K562 (cell line): ENCODE data around the gene ADAMTS6.

Source experiments
- CC2D1A ChIP-seq: fragments of 450-650 bp; IDR thresholded peaks from 2 replicates; pipeline ENCODE4 v1.6.1; 2017; ENCODE audit warnings: mild to moderate bottlenecking
- EGR1 ChIP-seq: fragments of 450-650 bp; conservative IDR thresholded peaks from 2 replicates; pipeline ENCODE4 v1.6.1; 2017; ENCODE audit warnings: mild to moderate bottlenecking
- FOXJ3 ChIP-seq: sonication (generic); formaldehyde crosslinking; IDR thresholded peaks from 2 replicates; pipeline ENCODE4 v1.4.0; 2020; ENCODE audit warnings: mild to moderate bottlenecking, missing genetic modification reagents
- FOXP1 ChIP-seq: sonication (generic); formaldehyde crosslinking; IDR thresholded peaks from 2 replicates; pipeline ENCODE4 v1.8.0; 2022; ENCODE audit warnings: mild to moderate bottlenecking, missing genetic modification reagents
- MLX ChIP-seq, 2 experiments: fragments of 450-650 bp in 1 of 2; sonication (generic) in 1 of 2; formaldehyde crosslinking; conservative IDR thresholded peaks; 2 replicates each; pipeline versions ENCODE4 v1.4.0 to v1.8.1; 2020 to 2022; ENCODE audit warnings: mild to moderate bottlenecking in 1 of 2, missing genetic modification reagents in 1 of 2
- POLR2AphosphoS5 ChIP-seq: IDR thresholded peaks from 2 replicates; pipeline ENCODE4 v1.6.1; 2011; ENCODE audit warnings: mild to moderate bottlenecking, low read depth, low read length, moderate library complexity; ENCODE audit not compliant: control insufficient read depth, insufficient read depth
- RFX5 ChIP-seq: IDR thresholded peaks from 2 replicates; pipeline ENCODE4 v1.6.1; 2011; ENCODE audit warnings: low read depth, mild to moderate bottlenecking, improper control_type of control experiment, low read length

GRCh38 chr5:65105301-65105700 lies 376.4 kb downstream of the ADAMTS6 start:
- TF ChIP-seq FOXJ3 (CRISPR knock-in tag) = no peak
- TF ChIP-seq EGR1 = no peak
- no peak for TF ChIP-seq RFX5
- no peak for TF ChIP-seq FOXP1 (CRISPR knock-in tag)
- TF ChIP-seq POLR2AphosphoS5 = no peak
- no peak for TF ChIP-seq CC2D1A
- no peak for TF ChIP-seq MLX (CRISPR knock-in tag; conservative IDR thresholded peaks at IDR 0.05)
